NCI-H2081 treated with DMSO at 0.1 percent for 48 hours (cell line): ENCODE measurements around the gene TIMMDC1.

Experiments
- DNase-seq: peaks from one replicate; lab custom pipeline; 2025; lab: John Stamatoyannopoulos, UW

Gene TIMMDC1

DNA sequence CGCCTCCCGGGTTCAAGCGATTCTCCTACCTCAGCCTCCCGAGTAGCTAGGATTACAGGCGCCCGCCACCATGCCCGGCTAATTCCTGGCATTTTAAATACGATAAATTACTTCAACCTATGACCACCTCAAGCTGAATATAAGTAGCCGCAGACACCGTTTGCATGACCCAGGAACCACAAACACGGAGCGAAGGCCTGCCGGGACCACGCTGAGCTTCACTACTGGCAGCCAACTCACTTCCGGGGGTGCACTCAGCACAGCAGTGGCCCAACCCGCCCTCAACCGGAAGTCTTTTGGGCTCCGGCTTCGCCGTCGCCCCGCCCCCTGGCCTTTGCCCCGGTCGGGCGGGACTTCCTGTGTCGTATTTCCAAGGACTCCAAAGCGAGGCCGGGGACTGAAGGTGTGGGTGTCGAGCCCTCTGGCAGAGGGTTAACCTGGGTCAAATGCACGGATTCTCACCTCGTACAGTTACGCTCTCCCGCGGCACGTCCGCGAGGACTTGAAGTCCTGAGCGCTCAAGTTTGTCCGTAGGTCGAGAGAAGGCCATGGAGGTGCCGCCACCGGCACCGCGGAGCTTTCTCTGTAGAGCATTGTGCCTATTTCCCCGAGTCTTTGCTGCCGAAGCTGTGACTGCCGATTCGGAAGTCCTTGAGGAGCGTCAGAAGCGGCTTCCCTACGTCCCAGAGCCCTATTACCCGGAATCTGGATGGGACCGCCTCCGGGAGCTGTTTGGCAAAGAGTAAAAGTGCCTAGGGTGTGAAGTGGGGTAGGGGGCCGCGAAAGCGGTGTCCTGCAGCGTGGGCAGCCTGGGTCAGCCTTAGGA lies at the start of gene TIMMDC1:
TIMMDC1 (plus strand) TSS at position 362 of the 826 bp plus-strand sequence; CDS start at position 549, 187 bp downstream.
- peak; percentile 88 for DNase-seq

DNA sequence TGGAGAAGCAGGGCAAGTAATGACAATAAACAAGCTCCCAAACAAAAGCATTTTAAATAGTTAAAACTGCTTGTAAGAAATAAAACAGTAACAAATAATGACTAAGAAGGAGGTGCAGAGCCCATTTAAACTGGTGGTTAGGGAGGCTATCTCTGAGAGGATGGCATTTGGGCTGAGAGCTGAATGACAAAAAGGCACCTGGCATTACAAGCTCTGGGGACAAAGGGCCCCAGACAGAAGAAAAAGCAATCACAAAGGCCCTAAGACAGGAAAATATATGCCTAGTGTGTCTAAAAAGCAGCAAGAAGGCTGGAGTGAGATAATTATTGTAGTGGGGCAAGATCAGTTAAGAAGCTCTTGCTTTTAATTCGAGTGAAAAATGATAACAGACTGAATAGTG lies 44.5 kb upstream of the TIMMDC1 start:
- DNase-seq, result no peak

DNA sequence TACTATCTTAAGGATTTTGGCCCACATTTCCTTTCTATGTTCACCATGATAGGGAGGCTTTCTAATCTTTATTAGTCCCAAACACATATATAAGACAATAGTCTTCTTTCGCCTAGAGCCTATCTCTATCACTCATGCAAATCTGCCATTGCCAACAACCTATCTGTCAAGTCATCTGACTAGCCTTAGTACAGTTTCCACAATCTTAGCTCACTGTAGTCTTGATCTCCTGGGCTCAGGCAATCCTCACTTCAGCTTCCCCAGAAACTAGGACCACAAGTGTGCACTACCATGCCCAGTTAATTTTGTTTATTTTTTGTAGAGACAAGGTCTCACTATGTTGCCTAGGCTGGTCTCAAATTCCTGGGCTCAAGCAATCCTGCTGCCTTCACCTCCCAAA lies 41.9 kb upstream of the TIMMDC1 start:
- no peak for DNase-seq

- DNase-seq, result no peak
These were observed 41.1 kb upstream of the TIMMDC1 start for GRCh38 chr3:119457246-119457645.

DNA sequence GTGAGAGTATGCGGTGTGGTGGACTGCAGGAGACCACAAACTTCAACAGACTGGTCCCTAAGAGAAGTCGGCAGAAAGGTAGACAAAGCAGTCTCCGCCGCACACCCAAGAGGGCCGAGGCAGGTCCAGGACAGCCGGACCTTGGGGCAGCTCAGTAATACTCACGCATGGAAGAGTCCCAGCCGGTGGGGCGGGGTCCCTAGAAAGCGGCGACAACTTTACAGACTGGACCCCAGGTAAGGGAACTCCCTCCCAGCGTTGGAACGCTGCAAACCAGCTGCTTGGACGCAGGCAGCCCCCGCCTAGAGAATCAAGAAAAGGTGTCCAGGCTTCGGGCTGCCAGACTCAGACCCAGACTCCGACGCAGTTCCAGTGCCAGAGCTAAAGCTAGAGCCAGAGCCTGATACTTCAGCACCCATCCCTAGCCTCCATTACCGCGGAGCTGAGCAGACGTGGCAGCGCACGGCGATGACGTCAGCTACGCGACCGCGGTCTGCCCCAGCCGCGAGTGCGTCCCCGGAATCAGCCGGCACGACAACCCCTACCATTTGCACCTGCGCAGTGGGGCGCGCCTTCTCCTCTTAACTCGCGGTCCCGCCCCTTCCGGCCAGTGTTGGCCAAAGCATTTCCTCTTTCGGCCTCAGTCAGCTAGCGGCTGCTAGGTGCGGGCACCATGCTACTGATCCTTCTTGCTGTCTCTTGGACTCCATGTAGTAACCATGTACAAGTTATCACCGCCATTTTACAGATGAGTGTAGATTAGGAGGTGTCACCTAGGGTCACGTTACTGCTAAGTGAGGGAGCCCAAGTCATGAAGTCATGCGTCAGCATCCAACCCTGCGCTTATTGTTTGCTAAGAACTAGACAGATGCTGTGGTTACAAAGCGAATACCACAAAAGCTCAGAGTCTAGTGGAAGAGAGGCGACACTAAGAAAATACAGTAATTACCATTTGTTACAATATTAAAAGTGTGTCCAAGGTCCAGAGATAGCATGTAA lies 34.9 kb upstream of the TIMMDC1 start, which contains the start of gene TMEM39A:
TMEM39A (minus strand) TSS at position 445 of the 999 bp plus-strand sequence. CDS start 1,541 bp downstream, outside the sequence.
- DNase-seq, result peak; percentile 88

DNA sequence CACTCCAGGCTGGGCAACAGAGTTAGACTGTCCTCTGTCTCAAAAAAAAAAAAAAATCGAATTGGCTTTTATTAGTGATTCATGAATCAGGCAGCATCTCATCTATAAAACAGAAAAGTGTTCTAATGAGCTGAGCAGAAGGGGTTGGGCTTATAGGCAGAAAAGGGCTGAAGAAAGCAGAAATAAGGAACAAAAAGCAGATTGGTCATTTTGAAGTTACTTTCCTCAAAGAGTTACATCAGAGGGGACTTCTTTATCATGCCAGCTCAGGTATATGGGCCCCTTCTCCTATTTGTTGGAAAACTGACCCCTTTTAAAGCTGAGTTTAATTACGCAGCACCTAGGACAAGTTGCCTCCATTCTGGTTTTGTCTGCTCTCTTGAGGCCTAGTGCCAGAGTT lies 30.3 kb upstream of the TIMMDC1 start:
- DNase-seq, result no peak

- no peak for DNase-seq
These were observed 28.7 kb upstream of the TIMMDC1 start for GRCh38 chr3:119469418-119470189.

GRCh38 chr3:119470866-119471265 lies 27.5 kb upstream of the TIMMDC1 start:
- no peak for DNase-seq

- DNase-seq, result no peak
These were observed 17.3 kb upstream of the TIMMDC1 start for GRCh38 chr3:119481079-119481478.

GRCh38 chr3:119483101-119483500 lies 15.2 kb upstream of the TIMMDC1 start:
- no peak for DNase-seq

- DNase-seq, result no peak
These were observed 12.8 kb upstream of the TIMMDC1 start for GRCh38 chr3:119485563-119485962.

GRCh38 chr3:119490153-119490552 lies 8.2 kb upstream of the TIMMDC1 start:
- no peak for DNase-seq

GRCh38 chr3:119492128-119492527 lies 6.2 kb upstream of the TIMMDC1 start:
- no peak for DNase-seq

- DNase-seq, result no peak
These were observed 5.5 kb upstream of the TIMMDC1 start for GRCh38 chr3:119492810-119493209.

- DNase-seq, result no peak
These were observed 3.8 kb upstream of the TIMMDC1 start for GRCh38 chr3:119494597-119494996.

DNA sequence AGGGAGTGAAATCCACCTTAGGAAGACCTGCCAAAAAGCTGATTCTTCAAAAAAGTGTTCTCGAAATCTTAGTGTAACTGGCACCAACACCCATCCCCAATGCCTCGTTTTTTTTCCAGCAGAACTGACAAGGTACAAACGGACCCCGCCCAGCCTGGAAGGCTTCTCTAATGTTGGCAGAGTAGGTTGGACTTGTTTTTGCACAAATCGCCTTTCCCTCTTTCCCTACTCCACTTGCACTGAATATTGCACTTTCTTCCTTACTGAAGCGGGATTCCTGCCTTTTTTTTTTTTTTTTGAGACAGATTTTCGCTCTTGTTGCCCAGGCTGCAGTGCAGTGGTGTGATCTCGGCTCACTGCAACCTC lies 544 bp upstream of the TIMMDC1 start:
- no peak for DNase-seq

- no peak for DNase-seq
These were observed 1.9 kb downstream of the TIMMDC1 start for GRCh38 chr3:119500265-119500664.

DNA sequence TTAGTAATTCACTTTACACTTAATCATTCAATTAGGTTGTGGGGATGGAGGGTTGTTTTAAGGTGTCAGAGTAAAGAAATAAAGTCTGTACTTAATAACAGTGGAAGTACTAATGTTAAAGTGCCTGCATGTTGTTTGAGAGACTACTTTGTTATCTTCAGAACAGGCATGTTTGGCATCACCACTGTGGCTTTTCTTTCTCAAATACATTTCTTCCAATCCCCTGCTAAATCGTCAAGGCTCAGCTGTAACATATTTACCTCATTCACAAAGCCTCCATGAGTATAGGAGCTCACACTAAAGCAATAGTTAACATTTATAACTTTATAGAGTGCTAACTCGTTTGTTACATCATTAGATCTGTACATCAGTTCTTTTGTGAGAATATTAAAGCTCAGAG lies 2.6 kb downstream of the TIMMDC1 start:
- DNase-seq, result no peak

GRCh38 chr3:119506631-119507030 lies 8.3 kb downstream of the TIMMDC1 start:
- DNase-seq, result no peak

DNA sequence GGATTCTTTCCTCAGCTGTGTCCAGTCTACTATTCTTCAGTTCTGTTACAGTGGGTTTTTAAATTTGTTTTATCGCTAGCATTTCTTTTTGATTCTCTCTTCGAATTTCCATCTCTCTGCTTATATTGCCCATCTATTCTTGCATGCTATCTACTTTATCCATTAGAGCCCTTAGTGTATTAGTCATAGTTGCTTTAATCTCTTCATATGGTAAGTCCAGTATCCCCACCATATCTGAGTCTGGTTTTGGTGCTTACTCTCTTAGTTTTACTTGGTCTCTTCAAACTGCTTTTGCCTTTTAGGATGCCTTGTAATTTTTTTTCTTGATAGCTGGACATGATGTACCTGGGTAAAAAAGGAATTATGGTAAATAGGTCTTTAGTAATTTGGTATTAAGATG lies 9.1 kb downstream of the TIMMDC1 start:
- DNase-seq, result no peak

- DNase-seq, result no peak
These were observed 10.0 kb downstream of the TIMMDC1 start for GRCh38 chr3:119508172-119508845.
